ENCODE measurements around the gene VPS13D. TPM values are rescaled to one million over a fixed set of nuclear protein-coding genes. Genes with fewer than 3 reads are reported as not detected.

Gene VPS13D
- polyA plus RNA-seq, 1 experiment, result 22.3 TPM

DNA sequence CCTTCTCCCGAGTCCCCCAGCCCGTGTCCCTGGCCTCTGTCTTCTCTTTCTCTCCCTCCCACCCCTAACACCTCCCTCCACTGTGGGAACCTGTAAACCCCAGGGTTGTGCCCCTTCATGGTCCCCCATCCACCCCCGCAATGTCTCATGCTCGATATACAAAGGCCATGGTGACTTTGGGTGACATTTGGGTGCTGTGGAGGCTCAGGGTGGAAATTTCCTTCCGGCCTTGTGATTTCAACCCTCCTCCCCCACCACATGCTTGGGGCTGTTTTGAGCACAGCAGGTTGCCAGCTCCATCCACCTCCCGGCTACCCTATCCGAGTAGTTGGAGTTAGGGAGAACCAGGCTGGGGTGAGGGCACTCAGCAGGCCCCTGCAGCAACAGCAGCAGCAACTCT is 25.7 kb upstream of the VPS13D start:
- no peak for DNase-seq (ENCODE audit: low read depth)
- ChIA-PET CTCF (interaction anchor here (16.6 kb wide), 1 partner anchor 83 kb away, joined by 359 read pairs; no protein-coding TSS in a partner anchor), POLR2A (no interaction called here)
- Histone ChIP-seq H3K4me3 (ENCODE audit: low read depth, low read length) (no peak overlapping the region), H3K27me3 (ENCODE audit: control insufficient read depth, insufficient read depth, low read length) (no peaks in the 10 kb centered on the region), H3K36me3 (ENCODE audit: control insufficient read depth, insufficient read depth, low read length) (no peaks in the 10 kb centered on the region)
- TF ChIP-seq, protein P1, sequence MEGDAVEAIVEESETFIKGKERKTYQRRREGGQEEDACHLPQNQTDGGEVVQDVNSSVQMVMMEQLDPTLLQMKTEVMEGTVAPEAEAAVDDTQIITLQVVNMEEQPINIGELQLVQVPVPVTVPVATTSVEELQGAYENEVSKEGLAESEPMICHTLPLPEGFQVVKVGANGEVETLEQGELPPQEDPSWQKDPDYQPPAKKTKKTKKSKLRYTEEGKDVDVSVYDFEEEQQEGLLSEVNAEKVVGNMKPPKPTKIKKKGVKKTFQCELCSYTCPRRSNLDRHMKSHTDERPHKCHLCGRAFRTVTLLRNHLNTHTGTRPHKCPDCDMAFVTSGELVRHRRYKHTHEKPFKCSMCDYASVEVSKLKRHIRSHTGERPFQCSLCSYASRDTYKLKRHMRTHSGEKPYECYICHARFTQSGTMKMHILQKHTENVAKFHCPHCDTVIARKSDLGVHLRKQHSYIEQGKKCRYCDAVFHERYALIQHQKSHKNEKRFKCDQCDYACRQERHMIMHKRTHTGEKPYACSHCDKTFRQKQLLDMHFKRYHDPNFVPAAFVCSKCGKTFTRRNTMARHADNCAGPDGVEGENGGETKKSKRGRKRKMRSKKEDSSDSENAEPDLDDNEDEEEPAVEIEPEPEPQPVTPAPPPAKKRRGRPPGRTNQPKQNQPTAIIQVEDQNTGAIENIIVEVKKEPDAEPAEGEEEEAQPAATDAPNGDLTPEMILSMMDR (IDR thresholded peaks at IDR 0.05; ENCODE audit: insufficient read depth, low read depth, low read length), result no peak

DNA sequence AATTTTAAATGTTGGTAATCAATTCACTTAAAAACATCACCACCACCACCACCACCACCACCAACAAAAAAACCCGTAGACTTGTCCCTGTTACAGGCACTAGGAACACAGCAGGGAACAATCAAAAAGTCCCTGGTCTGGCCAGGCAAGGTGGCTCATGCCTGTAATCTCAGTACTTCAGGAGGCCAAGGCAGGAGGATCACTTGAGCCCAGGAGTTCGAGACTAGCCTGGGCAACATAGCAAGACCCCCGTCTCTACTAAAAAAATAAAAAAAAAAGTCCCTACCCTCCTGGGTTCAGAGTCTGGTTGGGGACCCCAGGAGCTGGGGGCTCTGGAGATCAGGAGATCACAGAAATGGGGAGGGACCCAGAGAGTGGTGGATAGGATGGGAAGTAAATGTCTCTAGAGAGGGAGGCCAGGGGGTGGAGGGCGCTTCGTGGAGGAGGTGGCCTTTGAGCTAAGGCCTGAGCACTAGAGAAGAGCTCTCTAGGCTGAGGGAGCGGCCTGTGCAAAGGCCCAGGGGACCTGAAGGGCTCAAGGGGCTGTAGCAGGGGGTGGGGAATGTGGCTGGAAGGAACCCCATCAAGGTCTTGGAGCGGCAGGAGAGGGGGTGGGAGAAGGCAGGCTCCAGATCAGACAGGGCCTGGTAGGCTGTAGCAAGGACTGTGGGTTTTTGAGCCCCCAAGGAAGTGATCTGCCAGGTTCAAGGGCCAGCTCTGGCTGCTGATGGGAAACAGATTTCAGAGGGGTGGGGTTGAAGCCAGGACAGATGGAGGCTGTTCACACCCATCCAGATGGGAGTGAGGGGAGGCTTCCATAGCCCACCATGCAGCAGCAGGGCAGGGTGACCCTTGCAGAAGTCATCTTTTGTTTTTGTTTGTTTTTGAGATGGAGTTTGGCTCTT is 24.8 kb upstream of the VPS13D start:
- CTCF ChIA-PET, result interaction anchor here (0.5 to 16.6 kb wide), 3 partner anchors 48 to 1109 kb away, joined by 3 to 359 read pairs (median 4); no protein-coding TSS in a partner anchor
- POLR2A ChIA-PET, result no interaction called here
- no peaks in the 10 kb centered on the region for H3K27me3 ChIP-seq (ENCODE audit: control insufficient read depth, insufficient read depth, low read length)

DNA sequence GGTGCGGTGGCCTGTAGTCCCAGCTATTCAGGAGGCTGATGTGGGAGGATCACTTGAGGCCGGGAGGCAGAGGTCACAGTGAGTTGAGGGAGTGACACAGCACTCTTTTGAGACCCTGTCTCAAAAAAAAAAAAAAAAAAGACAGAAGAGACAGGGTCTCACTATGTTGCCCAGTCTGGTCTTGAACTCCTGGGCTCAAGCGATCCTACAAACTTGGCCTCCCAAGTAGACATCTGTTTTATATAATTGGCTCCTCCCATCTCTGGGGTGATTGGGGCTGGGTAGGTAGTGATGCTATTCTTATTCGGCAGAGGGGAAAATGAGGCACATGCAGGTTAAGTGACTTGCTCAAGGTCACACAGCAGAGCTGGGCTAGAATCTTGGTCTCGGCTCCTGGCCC is 23.6 kb upstream of the VPS13D start:
- Histone ChIP-seq H3K4me3 (ENCODE audit: low read depth, low read length) (no peak overlapping the region), H3K27me3 (ENCODE audit: control insufficient read depth, insufficient read depth, low read length) (no peaks in the 10 kb centered on the region), H3K36me3 (ENCODE audit: control insufficient read depth, insufficient read depth, low read length) (no peaks in the 10 kb centered on the region)
- ChIA-PET POLR2A (no interaction called here), CTCF (interaction anchor here (16.6 kb wide), 1 partner anchor 85 kb away, joined by 359 read pairs; no protein-coding TSS in a partner anchor)
- TF ChIP-seq, protein P1 (IDR thresholded peaks at IDR 0.05; ENCODE audit: insufficient read depth, low read depth, low read length), result no peak
- DNase-seq (ENCODE audit: low read depth), result no peak

More for the DNA sequence above, 24.8 kb upstream of the VPS13D start:
- no peak overlapping the region for H3K4me3 ChIP-seq (ENCODE audit: low read depth, low read length)
- no peak for DNase-seq (ENCODE audit: low read depth)
- TF ChIP-seq, protein P1 (IDR thresholded peaks at IDR 0.05; ENCODE audit: insufficient read depth, low read depth, low read length), result no peak
- no peaks in the 10 kb centered on the region for H3K36me3 ChIP-seq (ENCODE audit: control insufficient read depth, insufficient read depth, low read length)

DNA sequence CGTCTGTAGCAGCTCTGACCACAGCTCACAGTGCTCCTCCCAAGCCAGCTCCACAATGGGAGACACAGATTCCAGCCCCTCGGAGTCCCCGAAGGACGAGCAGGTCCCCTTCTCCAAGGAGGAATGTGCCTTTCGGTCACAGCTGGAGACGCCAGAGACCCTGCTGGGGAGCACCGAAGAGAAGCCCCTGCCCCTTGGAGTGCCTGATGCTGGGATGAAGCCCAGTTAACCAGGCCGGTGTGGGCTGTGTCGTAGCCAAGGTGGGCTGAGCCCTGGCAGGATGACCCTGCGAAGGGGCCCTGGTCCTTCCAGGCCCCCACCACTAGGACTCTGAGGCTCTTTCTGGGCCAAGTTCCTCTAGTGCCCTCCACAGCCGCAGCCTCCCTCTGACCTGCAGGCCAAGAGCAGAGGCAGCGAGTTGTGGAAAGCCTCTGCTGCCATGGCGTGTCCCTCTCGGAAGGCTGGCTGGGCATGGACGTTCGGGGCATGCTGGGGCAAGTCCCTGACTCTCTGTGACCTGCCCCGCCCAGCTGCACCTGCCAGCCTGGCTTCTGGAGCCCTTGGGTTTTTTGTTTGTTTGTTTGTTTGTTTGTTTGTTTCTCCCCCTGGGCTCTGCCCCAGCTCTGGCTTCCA is 22.9 kb upstream of the VPS13D start:
- ChIA-PET CTCF (interaction anchor here (0.6 to 16.6 kb wide), 6 partner anchors 9 to 202 kb away, joined by 3 to 359 read pairs (median 3); no protein-coding TSS in a partner anchor), POLR2A (no interaction called here)
- no peak for DNase-seq (ENCODE audit: low read depth)
- TF ChIP-seq, protein P1 (IDR thresholded peaks at IDR 0.05; ENCODE audit: insufficient read depth, low read depth, low read length), result no peak
- Histone ChIP-seq H3K27me3 (ENCODE audit: control insufficient read depth, insufficient read depth, low read length) (no peaks in the 10 kb centered on the region), H3K4me3 (ENCODE audit: low read depth, low read length) (no peak overlapping the region), H3K36me3 (ENCODE audit: control insufficient read depth, insufficient read depth, low read length) (no peaks in the 10 kb centered on the region)

DNA sequence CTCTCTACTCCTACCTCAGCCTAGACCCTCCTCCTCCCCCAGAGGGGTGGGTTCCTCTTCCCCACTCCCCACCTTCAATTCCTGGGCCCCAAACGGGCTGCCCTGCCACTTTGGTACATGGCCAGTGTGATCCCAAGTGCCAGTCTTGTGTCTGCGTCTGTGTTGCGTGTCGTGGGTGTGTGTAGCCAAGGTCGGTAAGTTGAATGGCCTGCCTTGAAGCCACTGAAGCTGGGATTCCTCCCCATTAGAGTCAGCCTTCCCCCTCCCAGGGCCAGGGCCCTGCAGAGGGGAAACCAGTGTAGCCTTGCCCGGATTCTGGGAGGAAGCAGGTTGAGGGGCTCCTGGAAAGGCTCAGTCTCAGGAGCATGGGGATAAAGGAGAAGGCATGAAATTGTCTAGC is 21.6 kb upstream of the VPS13D start:
- Histone ChIP-seq H3K36me3 (ENCODE audit: control insufficient read depth, insufficient read depth, low read length) (no peaks in the 10 kb centered on the region), H3K27me3 (ENCODE audit: control insufficient read depth, insufficient read depth, low read length) (no peaks in the 10 kb centered on the region; the same call in 1 of the 2 replicates), H3K4me3 (ENCODE audit: low read depth, low read length) (no peak overlapping the region)
- ChIA-PET POLR2A (no interaction called here), CTCF (interaction anchor here (0.7 to 16.6 kb wide), 12 partner anchors 8 to 87 kb away, joined by 3 to 359 read pairs (median 4); no protein-coding TSS in a partner anchor)
- no peak for DNase-seq (ENCODE audit: low read depth)
- TF ChIP-seq, protein P1 (IDR thresholded peaks at IDR 0.05; ENCODE audit: insufficient read depth, low read depth, low read length), result no peak
